ENCODE results near the gene NUDC.
A peak's percentile ranks its signal among the peaks of the same experiment; 100 is the strongest.
"Not testable (repeated sequence)": the region's sequence is repeated elsewhere in the genome, so short reads cannot be mapped to it uniquely, and the experiment has no call there.

Gene NUDC

GRCh38 chr1:26921540-26922430 is at the start of gene NUDC:
Gene NUDC (plus strand): TSS chr1:26921743. CDS start chr1:26921849, 106 bp downstream.
- DNase-seq (ENCODE audit: low read depth in 2 of 3, low spot score in 2 of 3) = peak; percentile 70 to 94 (median 89)

- DNase-seq (ENCODE audit: low read depth in 2 of 3, low spot score in 2 of 3) = not testable (repeated sequence)
Observed at GRCh38 chr1:26873097-26873496, 48.4 kb upstream of the NUDC start.

- no peak for DNase-seq (ENCODE audit: low read depth in 2 of 3, low spot score in 2 of 3)
Observed at GRCh38 chr1:26874896-26875295, 46.6 kb upstream of the NUDC start.

GRCh38 chr1:26877326-26877725 is 44.2 kb upstream of the NUDC start:
- no peak for DNase-seq (ENCODE audit: low read depth in 2 of 3, low spot score in 2 of 3)

- no peak for DNase-seq (ENCODE audit: low read depth in 2 of 3, low spot score in 2 of 3)
Observed at GRCh38 chr1:26879793-26880192, 41.8 kb upstream of the NUDC start.

- not testable (repeated sequence) for DNase-seq (ENCODE audit: low read depth in 2 of 3, low spot score in 2 of 3)
Observed at GRCh38 chr1:26881611-26882010, 39.9 kb upstream of the NUDC start.

GRCh38 chr1:26882696-26883463 is 38.7 kb upstream of the NUDC start:
- no peak for DNase-seq (ENCODE audit: low read depth in 2 of 3, low spot score in 2 of 3)

- no peak for DNase-seq (ENCODE audit: low read depth in 2 of 3, low spot score in 2 of 3)
Observed at GRCh38 chr1:26887125-26887524, 34.4 kb upstream of the NUDC start.

- no peak for DNase-seq (ENCODE audit: low read depth in 2 of 3, low spot score in 2 of 3)
Observed at GRCh38 chr1:26888231-26888630, 33.3 kb upstream of the NUDC start.

GRCh38 chr1:26889551-26890466 is 31.7 kb upstream of the NUDC start, which contains the start of gene GPN2:
Gene GPN2 (minus strand): TSS chr1:26890283. CDS start chr1:26890096, 187 bp downstream.
- DNase-seq (ENCODE audit: low read depth in 2 of 3, low spot score in 2 of 3) = peak; percentile 44 to 63 (median 58)

GRCh38 chr1:26890467-26890796 is 31.1 kb upstream of the NUDC start:
- DNase-seq (ENCODE audit: low read depth in 2 of 3, low spot score in 2 of 3) = no peak

- DNase-seq (ENCODE audit: low read depth in 2 of 3, low spot score in 2 of 3) = no peak
Observed at GRCh38 chr1:26894263-26894662, 27.3 kb upstream of the NUDC start.

- no peak for DNase-seq (ENCODE audit: low read depth in 2 of 3, low spot score in 2 of 3)
Observed at GRCh38 chr1:26897351-26897750, 24.2 kb upstream of the NUDC start.

GRCh38 chr1:26900001-26900814 is 21.3 kb upstream of the NUDC start, which contains the start of gene GPATCH3:
Gene GPATCH3 (minus strand): TSS chr1:26900467. CDS start chr1:26900442, 25 bp downstream.
- peak; percentile 64 to 78 (median 66) for DNase-seq (ENCODE audit: low read depth in 2 of 3, low spot score in 2 of 3)

- DNase-seq (ENCODE audit: low read depth in 2 of 3, low spot score in 2 of 3) = no peak
Observed at GRCh38 chr1:26900815-26901511, 20.6 kb upstream of the NUDC start.

GRCh38 chr1:26907071-26907917 is 14.2 kb upstream of the NUDC start:
- no peak for DNase-seq (ENCODE audit: low read depth in 2 of 3, low spot score in 2 of 3)

GRCh38 chr1:26909951-26910342 is 11.6 kb upstream of the NUDC start:
- DNase-seq (ENCODE audit: low read depth in 2 of 3, low spot score in 2 of 3) = no peak

GRCh38 chr1:26910343-26911160 is 11.0 kb upstream of the NUDC start:
- no peak for DNase-seq (ENCODE audit: low read depth in 2 of 3, low spot score in 2 of 3)

Data from activated CD8-positive, alpha-beta memory T cell treated with anti-CD3 and anti-CD28 coated beads for 48 hours (primary cell).